ENCODE measurements around the gene KCNC2. TPM values are rescaled to one million over a fixed set of nuclear protein-coding genes. Genes with fewer than 3 reads are reported as not detected.
A peak's percentile ranks its signal among the peaks of the same experiment; 100 is the strongest.

The KCNC2 gene
- total and polyA plus RNA-seq, 8 donors, result 0.37 TPM; not detected in 7

DNA sequence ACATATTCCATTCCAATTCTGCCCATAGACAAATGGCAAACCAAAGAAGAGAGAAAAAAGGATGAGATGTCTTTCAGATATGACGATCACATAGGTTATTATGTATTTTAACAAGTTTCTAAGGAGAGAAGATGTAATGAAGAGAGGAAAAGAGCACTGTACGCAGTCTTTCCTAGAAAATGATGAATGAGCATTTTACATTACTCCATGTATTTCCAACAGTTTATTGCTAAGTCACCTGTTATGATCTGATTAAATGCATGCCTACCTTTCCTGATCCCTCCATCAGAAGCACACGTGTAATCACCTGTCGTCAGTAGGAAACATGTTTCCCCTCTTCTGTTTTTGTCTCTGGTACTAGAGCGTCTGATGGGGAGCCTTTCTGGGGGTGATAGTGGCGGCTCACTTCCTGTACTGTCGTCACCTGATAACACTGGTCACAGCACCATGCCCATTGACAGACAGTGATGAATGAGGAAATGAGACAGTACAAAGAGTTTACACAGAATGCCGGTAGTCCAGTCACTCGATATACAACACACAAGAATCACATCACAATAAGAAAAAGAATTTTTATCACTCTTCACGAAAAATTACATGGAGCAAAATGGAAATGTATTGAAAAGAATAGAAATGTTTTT is 161.6 kb downstream of the KCNC2 start:
- Histone ChIP-seq H3K36me3 (no peaks in the 10 kb centered on the region), H3K9me3 (no peaks in the 10 kb centered on the region), H3K27ac (no peak overlapping the region), H3K4me1 (no peaks in the 10 kb centered on the region), H3K27me3 (no peaks in the 10 kb centered on the region), H3K4me3 (no peak overlapping the region)
- no peak for TF ChIP-seq POLR2A (IDR thresholded peaks at IDR 0.05)
- TF ChIP-seq, protein P1, sequence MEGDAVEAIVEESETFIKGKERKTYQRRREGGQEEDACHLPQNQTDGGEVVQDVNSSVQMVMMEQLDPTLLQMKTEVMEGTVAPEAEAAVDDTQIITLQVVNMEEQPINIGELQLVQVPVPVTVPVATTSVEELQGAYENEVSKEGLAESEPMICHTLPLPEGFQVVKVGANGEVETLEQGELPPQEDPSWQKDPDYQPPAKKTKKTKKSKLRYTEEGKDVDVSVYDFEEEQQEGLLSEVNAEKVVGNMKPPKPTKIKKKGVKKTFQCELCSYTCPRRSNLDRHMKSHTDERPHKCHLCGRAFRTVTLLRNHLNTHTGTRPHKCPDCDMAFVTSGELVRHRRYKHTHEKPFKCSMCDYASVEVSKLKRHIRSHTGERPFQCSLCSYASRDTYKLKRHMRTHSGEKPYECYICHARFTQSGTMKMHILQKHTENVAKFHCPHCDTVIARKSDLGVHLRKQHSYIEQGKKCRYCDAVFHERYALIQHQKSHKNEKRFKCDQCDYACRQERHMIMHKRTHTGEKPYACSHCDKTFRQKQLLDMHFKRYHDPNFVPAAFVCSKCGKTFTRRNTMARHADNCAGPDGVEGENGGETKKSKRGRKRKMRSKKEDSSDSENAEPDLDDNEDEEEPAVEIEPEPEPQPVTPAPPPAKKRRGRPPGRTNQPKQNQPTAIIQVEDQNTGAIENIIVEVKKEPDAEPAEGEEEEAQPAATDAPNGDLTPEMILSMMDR (IDR thresholded peaks at IDR 0.05), result no peak
- no peak for TF ChIP-seq POLR2AphosphoS5 (IDR thresholded peaks at IDR 0.05)
- TF ChIP-seq EP300 (IDR thresholded peaks at IDR 0.05), result no peak
- intact Hi-C loops (cut with DNase I; ENCODE audit: low total_unique reads), result no loop called here
- peak in 1 of 2 donors; percentile 1 for DNase-seq
- 59 to 77% (median 65%) methylated on average over 10 of the region's 10 CpGs for WGBS, 5 donors

DNA sequence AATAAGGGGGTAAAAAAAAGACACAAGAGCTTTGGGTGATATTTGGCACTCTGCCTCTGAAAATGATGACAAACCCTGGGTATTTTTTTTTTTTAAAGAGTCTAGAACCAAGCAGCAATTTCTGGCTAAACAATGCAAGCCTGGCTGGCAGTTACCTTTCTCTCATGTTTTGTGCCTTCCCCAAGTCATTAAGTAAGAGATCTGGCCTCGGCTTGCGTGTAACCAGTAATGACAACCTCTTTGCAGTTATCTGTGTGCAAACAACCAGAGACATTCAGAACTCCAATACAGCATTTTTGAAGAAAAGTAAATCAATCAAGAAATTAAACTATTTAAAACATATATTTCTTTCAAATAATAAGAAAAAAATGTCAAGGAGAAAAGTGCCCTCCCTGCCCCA is 167.5 kb downstream of the KCNC2 start:
- Histone ChIP-seq H3K27me3 (no peaks in the 10 kb centered on the region), H3K4me3 (no peak overlapping the region), H3K4me1 (no peaks in the 10 kb centered on the region), H3K9me3 (no peaks in the 10 kb centered on the region), H3K36me3 (no peaks in the 10 kb centered on the region), H3K27ac (no peak overlapping the region)
- intact Hi-C loops (cut with DNase I; ENCODE audit: low total_unique reads), result no loop called here
- DNase-seq, result no peak
- WGBS, 5 donors, result 53 to 74% (median 72%) methylated on average over 2 of the region's 2 CpGs
- TF ChIP-seq POLR2AphosphoS5 (IDR thresholded peaks at IDR 0.05) (no peak), EP300 (IDR thresholded peaks at IDR 0.05) (no peak), POLR2A (IDR thresholded peaks at IDR 0.05) (no peak)
- TF ChIP-seq, protein P1 (IDR thresholded peaks at IDR 0.05), result no peak

DNA sequence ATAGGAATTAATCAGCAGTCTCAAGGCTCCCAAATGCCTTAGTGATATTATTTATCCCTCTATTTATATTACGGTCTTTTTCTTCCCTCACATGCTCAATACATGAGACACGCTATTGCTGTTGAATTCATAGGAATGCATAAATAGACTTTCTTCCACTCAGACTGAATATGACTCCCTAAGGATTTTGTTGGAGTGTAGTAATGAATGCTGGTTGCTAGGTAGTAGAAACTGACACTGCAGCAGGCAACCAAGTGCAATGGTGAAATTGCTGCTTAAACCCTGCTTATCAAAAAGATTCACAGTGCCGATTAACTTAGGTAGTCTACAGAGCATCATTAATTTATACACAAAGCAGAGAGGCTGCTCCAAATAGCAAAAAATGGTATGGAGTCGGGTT is 168.2 kb downstream of the KCNC2 start:
- Histone ChIP-seq H3K4me3 (no peak overlapping the region), H3K27me3 (no peaks in the 10 kb centered on the region), H3K36me3 (no peaks in the 10 kb centered on the region), H3K27ac (no peak overlapping the region), H3K9me3 (no peaks in the 10 kb centered on the region), H3K4me1 (no peaks in the 10 kb centered on the region)
- TF ChIP-seq, protein P1 (IDR thresholded peaks at IDR 0.05), result no peak
- TF ChIP-seq POLR2A (IDR thresholded peaks at IDR 0.05), result no peak
- TF ChIP-seq EP300 (IDR thresholded peaks at IDR 0.05), result no peak
- TF ChIP-seq POLR2AphosphoS5 (IDR thresholded peaks at IDR 0.05), result no peak
- intact Hi-C loops (cut with DNase I; ENCODE audit: low total_unique reads), result no loop called here
- 71 to 86% (median 75%) methylated on average over 4 of the region's 4 CpGs for WGBS, 5 donors
- no peak for DNase-seq

DNA sequence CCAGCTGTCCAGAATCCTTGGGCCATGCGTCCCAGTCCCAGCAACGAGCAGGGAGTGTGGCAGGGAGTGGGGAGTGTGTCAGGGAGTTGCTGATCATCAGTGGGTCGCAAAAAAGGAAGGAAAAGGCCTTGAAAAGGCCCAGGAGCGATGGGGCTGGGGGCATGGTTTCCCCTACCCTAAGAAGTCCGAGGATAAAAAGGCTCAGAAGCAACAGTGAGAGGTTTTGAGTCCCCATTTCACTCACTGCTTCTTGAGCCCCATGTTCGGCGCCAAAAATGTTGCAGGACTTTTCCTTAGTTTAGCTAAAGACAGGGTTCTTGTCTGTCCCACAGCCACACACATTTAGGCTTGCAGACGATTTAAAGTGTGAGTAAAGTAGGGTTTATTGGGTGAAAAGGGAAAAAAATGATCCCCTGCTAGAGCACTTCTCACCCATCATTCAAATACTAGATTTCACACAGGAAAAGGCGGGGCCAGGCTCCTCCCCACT is 189.5 kb downstream of the KCNC2 start:
- 72 to 77% (median 74%) methylated on average over 9 of the region's 9 CpGs for WGBS, 5 donors
- intact Hi-C loops (cut with DNase I; ENCODE audit: low total_unique reads), result no loop called here
- Histone ChIP-seq H3K9me3 (peaks cover 8 to 79% (median 57%) of the 10 kb centered on the region in 4 donors), H3K27me3 (no peaks in the 10 kb centered on the region), H3K36me3 (no peaks in the 10 kb centered on the region), H3K4me1 (no peaks in the 10 kb centered on the region), H3K4me3 (no peak overlapping the region), H3K27ac (no peak overlapping the region)
- TF ChIP-seq POLR2A (IDR thresholded peaks at IDR 0.05) (no peak), POLR2AphosphoS5 (IDR thresholded peaks at IDR 0.05) (no peak), EP300 (IDR thresholded peaks at IDR 0.05) (no peak)
- TF ChIP-seq, protein P1 (IDR thresholded peaks at IDR 0.05), result no peak
- DNase-seq, result no peak
